ENCODE data around the gene PEX10.
"Not testable (repeated sequence)": the region's sequence is repeated elsewhere in the genome, so short reads cannot be mapped to it uniquely, and the experiment has no call there.

Gene PEX10

DNA sequence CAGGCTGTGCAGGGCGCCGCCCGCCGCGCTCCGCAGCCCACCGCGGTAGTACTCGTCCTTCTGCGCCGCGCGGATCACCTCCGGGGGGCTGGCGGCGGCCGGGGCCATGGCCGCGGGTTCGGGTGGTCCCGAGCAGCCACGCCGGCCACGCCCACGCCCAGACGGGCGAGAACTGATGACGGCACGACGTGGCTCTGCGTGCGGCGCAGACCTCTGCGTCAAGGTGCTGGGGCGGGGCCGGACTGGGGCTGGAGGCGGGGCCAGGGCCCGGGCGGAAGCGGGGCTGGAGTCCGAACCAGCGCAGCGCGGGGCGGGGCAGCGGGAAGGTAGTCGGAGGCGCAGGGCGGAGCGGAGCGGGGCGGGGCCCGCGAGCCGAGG is at the start of gene PEX10:
Gene PEX10 (minus strand): TSS at position 170 of the 378 bp plus-strand sequence. CDS start 62 bp downstream, at position 108.
- DNase-seq (ENCODE audit: low read depth): peak; percentile 95
- TF ChIP-seq MYC (IDR thresholded peaks at IDR 0.05; ENCODE audit: low read depth, low read length): peak; percentile 49
- peak; percentile 75 for TF ChIP-seq POLR2A (IDR thresholded peaks at IDR 0.05; ENCODE audit: extremely low read depth, insufficient read length)
- TF ChIP-seq, protein P1, sequence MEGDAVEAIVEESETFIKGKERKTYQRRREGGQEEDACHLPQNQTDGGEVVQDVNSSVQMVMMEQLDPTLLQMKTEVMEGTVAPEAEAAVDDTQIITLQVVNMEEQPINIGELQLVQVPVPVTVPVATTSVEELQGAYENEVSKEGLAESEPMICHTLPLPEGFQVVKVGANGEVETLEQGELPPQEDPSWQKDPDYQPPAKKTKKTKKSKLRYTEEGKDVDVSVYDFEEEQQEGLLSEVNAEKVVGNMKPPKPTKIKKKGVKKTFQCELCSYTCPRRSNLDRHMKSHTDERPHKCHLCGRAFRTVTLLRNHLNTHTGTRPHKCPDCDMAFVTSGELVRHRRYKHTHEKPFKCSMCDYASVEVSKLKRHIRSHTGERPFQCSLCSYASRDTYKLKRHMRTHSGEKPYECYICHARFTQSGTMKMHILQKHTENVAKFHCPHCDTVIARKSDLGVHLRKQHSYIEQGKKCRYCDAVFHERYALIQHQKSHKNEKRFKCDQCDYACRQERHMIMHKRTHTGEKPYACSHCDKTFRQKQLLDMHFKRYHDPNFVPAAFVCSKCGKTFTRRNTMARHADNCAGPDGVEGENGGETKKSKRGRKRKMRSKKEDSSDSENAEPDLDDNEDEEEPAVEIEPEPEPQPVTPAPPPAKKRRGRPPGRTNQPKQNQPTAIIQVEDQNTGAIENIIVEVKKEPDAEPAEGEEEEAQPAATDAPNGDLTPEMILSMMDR (IDR thresholded peaks at IDR 0.05; ENCODE audit: low read depth, low read length): no peak
- TF ChIP-seq, protein P2, sequence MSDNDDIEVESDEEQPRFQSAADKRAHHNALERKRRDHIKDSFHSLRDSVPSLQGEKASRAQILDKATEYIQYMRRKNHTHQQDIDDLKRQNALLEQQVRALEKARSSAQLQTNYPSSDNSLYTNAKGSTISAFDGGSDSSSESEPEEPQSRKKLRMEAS (IDR thresholded peaks at IDR 0.05; ENCODE audit: low read depth, low read length): peak; percentile 68
- H3K4me3 ChIP-seq (ENCODE audit: low read depth, low read length): peak within 1 kb of the TSS; percentile 78

DNA sequence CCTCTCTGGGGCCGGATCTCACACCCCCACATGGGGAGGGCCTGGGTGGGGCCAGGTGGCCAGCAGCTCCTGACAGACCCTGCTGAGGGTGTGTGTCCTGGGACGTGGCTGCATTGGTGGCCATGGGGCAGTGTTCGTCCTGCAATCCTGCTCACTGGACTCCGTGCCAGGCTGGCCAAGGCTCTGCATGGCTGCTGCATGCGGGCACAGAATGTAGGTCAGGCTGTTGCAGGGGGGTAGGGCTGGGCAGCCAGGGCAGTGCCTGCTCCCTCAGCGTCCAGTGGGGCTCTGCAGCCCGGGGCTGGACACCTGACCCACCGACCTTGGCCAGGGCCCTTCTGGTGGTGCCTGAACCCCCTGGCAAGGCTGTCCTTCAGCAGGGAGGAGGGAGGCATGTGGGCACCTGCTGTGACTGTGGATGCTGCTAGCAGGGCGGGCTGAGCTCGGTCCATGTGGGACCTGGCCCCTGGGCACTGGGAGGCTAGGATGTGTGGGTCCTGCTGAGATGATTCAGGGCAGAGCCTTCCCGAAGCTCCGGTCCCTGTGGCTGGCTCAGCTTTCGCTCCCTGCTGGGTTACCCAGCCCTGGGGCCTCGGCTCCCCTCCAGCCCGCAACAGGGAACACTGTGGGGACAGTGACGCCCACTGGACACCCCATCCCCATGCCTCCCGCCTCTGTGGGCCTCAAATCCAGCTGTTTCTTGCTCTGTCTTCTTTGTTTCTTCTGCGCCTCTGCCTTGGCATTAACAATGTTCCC is 48.8 kb upstream of the PEX10 start:
- no peak for DNase-seq (ENCODE audit: low read depth)
- no peak overlapping the region for H3K4me3 ChIP-seq (ENCODE audit: low read depth, low read length)
- TF ChIP-seq, protein P1 (IDR thresholded peaks at IDR 0.05; ENCODE audit: low read depth, low read length): no peak
- TF ChIP-seq, protein P2 (IDR thresholded peaks at IDR 0.05; ENCODE audit: low read depth, low read length): no peak
- TF ChIP-seq MYC (IDR thresholded peaks at IDR 0.05; ENCODE audit: low read depth, low read length): no peak

DNA sequence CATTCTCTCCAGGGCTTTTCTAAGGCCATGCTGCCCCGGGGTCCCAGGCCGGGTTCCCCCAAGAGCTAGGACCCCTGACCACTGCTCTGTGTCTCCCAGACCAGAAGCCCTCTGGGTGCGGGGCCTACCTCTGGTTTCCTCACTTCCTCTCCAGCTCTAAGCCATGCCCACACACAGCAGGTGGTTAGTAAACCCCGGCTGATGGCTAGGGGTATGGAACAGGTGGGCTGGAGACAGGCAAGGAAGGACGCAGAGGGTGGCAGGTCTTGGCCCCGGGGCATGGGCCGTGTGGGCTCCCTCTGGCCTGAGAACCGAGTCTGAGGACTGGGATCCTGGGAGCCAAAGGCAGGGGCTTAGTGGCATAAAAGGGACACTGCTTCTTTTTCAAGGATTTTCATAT is 47.8 kb upstream of the PEX10 start:
- DNase-seq (ENCODE audit: low read depth): no peak
- TF ChIP-seq, protein P2 (IDR thresholded peaks at IDR 0.05; ENCODE audit: low read depth, low read length): no peak
- no peak for TF ChIP-seq MYC (IDR thresholded peaks at IDR 0.05; ENCODE audit: low read depth, low read length)
- TF ChIP-seq, protein P1 (IDR thresholded peaks at IDR 0.05; ENCODE audit: low read depth, low read length): no peak
- TF ChIP-seq POLR2A (IDR thresholded peaks at IDR 0.05; ENCODE audit: extremely low read depth, insufficient read length): no peak
- no peak overlapping the region for H3K4me3 ChIP-seq (ENCODE audit: low read depth, low read length)

DNA sequence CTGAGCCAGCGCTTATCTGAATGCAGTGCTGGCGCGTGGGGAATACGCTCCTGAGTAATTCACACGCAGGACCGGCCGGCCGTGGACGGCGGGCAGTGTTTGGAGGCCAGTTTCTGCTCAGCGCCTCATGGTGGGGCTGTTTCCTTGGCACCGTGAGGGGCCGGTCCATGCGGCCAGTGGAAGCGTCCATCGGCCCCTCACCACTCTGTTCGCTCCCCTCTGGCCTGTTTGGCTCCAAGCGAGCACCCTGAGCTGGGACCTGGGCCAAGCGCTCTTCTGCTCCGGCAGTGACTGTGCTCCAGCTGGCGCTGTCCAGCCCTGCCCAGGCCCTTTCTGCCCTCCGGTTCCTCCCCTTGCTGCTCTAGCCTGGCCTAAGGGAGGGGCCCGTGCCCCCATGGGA is 47.4 kb upstream of the PEX10 start:
- DNase-seq (ENCODE audit: low read depth): no peak
- TF ChIP-seq, protein P1 (IDR thresholded peaks at IDR 0.05; ENCODE audit: low read depth, low read length): no peak
- no peak for TF ChIP-seq MYC (IDR thresholded peaks at IDR 0.05; ENCODE audit: low read depth, low read length)
- TF ChIP-seq POLR2A (IDR thresholded peaks at IDR 0.05; ENCODE audit: extremely low read depth, insufficient read length): no peak
- TF ChIP-seq, protein P2 (IDR thresholded peaks at IDR 0.05; ENCODE audit: low read depth, low read length): no peak
- no peak overlapping the region for H3K4me3 ChIP-seq (ENCODE audit: low read depth, low read length)

DNA sequence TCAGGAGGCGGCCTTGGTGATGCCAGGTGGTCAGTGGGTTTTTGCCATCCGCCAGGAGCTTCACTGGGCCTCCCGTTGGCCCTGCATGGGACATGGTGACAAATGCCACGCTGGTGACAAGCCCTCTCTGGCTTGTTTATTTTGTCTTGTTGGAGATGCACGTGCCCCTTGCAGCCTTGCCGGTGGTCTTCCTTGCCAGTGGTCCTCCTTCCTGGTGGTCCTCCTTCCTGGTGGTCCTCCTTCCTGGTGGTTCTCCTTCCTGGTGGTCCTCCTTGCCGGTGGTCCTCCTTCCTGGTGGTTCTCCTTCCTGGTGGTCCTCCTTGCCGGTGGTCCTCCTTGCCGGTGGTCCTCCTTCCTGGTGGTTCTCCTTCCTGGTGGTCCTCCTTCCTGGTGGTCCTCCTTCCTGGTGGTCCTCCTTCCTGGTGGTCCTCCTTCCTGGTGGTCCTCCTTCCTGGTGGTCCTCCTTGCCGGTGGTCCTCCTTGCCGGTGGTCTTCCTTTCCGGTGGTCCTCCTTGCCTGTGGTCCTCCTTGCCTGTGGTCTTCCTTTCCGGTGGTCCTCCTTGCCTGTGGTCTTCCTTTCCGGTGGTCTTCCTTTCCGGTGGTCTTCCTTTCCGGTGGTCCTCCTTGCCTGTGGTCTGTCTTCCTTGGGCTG is 46.9 kb upstream of the PEX10 start:
- not testable (repeated sequence) for DNase-seq (ENCODE audit: low read depth); H3K4me3 ChIP-seq (ENCODE audit: low read depth, low read length)

DNA sequence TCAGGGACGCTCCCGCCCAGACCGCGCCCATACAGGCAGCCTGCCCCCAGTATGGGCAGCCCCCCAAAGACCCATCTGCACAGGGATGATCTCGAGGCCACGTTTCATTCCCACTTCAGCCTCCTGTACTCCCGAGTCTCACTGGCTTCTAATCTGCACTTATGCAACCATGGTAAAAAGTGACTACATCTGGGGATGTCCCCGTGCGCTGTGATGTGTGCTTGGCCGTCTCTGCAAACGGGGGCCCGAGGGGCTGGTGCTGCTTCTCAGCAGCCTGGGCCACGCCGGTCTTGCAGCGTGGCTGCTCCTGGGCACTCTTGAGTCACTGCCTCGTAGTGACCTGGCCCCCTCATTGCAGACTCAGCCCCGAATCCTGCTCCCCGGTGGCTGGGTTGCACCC is 46.3 kb upstream of the PEX10 start:
- DNase-seq (ENCODE audit: low read depth): peak; percentile 51
- no peak overlapping the region for H3K4me3 ChIP-seq (ENCODE audit: low read depth, low read length)
- TF ChIP-seq, protein P2 (IDR thresholded peaks at IDR 0.05; ENCODE audit: low read depth, low read length): no peak
- TF ChIP-seq, protein P1 (IDR thresholded peaks at IDR 0.05; ENCODE audit: low read depth, low read length): no peak
- no peak for TF ChIP-seq POLR2A (IDR thresholded peaks at IDR 0.05; ENCODE audit: extremely low read depth, insufficient read length)
- no peak for TF ChIP-seq MYC (IDR thresholded peaks at IDR 0.05; ENCODE audit: low read depth, low read length)
